Activated naive CD4-positive, alpha-beta T cell treated with anti-CD3 and anti-CD28 coated beads, Interleukin-2, amount 50 U/mL, for 72 hours (primary cell): Measurements from ENCODE around the gene CYTH3. TPM values are rescaled to one million over a fixed set of nuclear protein-coding genes. Genes with fewer than 3 reads are reported as not detected.
"Not testable (repeated sequence)": the region's sequence is repeated elsewhere in the genome, so short reads cannot be mapped to it uniquely, and the experiment has no call there.

Experiments
- ATAC-seq, 2 donors: fragments of 150-1000 bp; cut with Tn5 transposase; 2 replicates each; pipeline ENCODE4 v1.10.0; 2021; ENCODE audit warnings: mild to moderate bottlenecking in 2 of 2, moderate library complexity in 2 of 2
- DNase-seq, 2 donors: peaks; one replicate each; pipeline ENCODE4 v3.0.0; 2021 to 2022; ENCODE audit warnings: low spot score in 2 of 2
- H3K27ac Mint-ChIP-seq, 2 donors: one replicate each; pipeline ENCODE4 v1.8.0; 2022; ENCODE audit warnings: mild to moderate bottlenecking in 2 of 2, mixed read lengths in 2 of 2
- H3K36me3 Mint-ChIP-seq, 2 donors: one replicate each; pipeline ENCODE4 v1.8.0; 2022; ENCODE audit warnings: mixed read lengths in 2 of 2
- H3K9me3 Mint-ChIP-seq, 2 donors: one replicate each; pipeline ENCODE4 v1.8.0; 2022; ENCODE audit warnings: mixed read lengths in 2 of 2
- total RNA-seq, 2 donors: library from RNA; stranded (reverse); gene quantifications; one replicate each; pipeline ENCODE4 v1.2.3, GENCODE V29; 2022

Gene CYTH3
- total RNA-seq, 2 donors from 2014 or later = 1.2 to 2.4 TPM

DNA sequence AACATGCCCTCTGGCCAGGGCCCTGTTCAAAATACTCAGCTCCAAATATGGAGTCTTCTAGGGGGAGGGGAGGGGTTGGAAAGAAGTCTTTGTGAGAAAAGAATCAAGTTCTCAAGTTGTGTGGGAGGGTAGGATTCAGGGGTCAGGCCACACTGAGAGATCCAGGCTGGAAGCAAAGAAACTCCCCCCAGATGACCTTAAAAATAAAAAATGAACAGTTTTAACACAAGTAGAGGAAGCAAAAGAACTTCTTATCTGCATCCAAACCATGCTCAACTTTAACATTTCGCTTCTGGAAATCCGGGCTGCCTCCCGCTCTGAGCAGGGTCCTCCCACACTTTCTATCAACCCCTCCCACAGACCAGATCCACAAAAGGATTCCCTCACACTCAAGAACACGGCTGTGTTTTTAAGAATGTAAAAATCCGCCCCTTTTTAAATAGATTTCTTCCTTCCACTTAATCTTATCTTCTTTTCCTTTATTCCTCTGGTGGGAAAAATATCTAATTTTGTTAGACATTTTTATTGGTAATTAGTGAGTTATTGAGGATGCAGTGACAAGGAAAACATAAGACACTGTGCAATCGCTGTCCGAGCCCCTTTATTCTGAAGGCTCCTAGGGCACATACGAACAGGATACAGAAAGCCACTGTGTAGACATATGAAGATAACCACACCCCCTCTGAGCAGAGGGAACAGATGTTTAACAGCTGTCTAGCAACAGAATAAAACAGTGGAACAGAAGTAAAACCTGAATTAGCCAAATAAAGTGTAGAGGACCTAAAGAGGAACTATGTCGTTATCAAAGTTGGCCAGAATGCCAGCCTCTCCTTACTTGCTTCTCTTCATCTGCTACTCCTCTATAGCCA is 43.8 kb downstream of the CYTH3 start:
- Mint-ChIP-seq H3K36me3 (no peaks in the 10 kb centered on the region), H3K27ac (no peak overlapping the region), H3K9me3 (no peaks in the 10 kb centered on the region)
- ATAC-seq = peak in 1 of 2 donors; percentile 38
- DNase-seq = no peak

DNA sequence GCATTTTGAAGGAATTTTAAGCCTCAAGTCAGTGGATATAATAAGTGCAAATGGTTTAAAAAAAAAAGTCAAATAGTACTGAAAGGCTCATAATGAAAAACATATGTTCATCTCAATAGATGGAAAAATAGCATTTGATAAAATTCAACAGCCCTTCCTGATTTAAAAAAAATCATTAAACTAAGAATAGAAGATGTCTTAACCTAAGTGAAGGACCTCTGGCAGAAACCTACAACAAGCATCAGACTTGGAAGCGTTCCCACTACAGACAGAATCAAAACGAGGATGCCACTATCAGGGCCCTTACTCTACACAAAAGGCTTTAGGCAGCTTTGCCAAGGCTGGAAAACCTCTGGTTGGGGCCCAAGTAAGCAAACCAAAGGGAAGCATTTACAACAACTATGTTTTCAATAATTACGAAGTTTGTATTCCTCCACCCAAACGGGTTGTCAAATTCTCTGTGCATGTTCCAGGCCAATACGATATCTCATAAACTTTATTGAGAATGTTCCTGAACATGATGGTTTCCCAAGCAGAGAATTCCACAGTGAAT is 45.1 kb downstream of the CYTH3 start:
- Mint-ChIP-seq H3K27ac (no peak overlapping the region), H3K36me3 (no peaks in the 10 kb centered on the region), H3K9me3 (no peaks in the 10 kb centered on the region)
- ATAC-seq (no peak), DNase-seq (no peak)

DNA sequence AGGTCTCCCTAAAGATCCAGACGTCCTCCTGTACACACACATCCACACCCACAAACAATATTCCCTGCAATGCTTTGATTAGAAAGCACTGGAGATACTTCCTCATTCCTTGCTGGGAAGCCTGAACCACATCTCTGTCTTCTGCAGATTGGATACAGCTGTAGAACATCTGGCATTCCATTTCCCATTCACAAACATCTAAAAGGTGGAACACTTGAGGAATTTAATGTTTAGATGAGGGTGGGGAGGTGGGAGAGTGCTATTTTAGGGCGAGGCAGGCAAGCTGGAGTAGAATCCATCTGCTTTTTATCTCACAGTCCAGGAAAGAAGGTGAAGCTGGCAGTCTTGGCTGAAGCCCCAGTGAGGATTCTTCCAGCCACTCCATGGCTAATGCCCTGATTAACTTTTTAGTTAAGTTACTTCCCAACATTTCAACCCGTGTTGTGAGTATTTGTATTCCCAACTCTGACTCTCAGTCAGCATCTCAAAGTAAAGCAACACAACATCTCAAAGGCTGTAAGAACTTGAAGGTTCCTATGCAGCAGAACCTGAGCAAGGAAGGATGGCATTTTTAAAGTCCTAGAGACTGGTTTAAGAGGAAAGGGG is 46.1 kb downstream of the CYTH3 start:
- DNase-seq (no peak), ATAC-seq (no peak)
- no peaks in the 10 kb centered on the region for H3K9me3 Mint-ChIP-seq
- H3K27ac Mint-ChIP-seq = no peak overlapping the region
- H3K36me3 Mint-ChIP-seq = no peaks in the 10 kb centered on the region

DNA sequence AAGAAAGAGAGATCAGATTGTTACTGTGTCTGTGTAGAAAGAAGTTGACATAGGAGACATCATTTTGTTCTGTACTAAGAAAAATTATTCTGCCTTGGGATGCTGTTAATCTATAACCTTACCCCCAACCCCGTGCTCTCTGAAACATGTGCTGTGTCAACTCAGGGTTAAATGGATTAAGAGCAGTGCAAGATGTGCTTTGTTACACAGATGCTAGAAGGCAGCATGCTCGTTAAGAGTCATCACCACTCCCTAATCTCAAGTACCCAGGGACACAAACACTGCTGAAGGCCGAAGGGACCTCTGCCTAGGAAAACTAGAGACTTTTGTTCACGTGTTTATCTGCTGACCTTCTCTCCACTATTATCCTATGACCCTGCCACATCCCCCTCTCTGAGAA is 49.0 kb downstream of the CYTH3 start:
- not testable (repeated sequence) for H3K36me3 Mint-ChIP-seq

DNA sequence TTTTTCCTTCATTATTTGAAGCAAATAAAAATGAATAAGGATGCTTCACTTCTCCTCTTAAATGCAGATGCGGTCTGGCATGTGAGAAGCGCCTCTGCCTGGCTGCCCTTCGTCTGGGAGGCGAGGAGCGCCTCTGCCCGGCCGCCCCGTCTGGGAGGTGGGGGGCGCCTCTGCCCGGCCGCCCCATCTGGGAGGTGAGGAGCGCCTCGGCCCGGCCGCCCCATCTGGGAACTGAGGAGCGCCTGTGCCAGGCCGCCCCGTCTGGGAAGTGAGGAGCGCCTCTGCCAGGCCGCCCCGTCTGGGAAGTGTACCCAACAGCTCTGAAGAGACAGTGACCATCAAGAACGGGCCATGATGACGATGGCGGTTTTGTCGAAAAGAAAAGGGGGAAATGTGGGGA is 49.4 kb downstream of the CYTH3 start:
- not testable (repeated sequence) for ATAC-seq, H3K27ac Mint-ChIP-seq, H3K36me3 Mint-ChIP-seq, H3K9me3 Mint-ChIP-seq, DNase-seq

More for the DNA sequence above, 49.0 kb downstream of the CYTH3 start:
- not testable (repeated sequence) for H3K27ac Mint-ChIP-seq, ATAC-seq, DNase-seq, H3K9me3 Mint-ChIP-seq

DNA sequence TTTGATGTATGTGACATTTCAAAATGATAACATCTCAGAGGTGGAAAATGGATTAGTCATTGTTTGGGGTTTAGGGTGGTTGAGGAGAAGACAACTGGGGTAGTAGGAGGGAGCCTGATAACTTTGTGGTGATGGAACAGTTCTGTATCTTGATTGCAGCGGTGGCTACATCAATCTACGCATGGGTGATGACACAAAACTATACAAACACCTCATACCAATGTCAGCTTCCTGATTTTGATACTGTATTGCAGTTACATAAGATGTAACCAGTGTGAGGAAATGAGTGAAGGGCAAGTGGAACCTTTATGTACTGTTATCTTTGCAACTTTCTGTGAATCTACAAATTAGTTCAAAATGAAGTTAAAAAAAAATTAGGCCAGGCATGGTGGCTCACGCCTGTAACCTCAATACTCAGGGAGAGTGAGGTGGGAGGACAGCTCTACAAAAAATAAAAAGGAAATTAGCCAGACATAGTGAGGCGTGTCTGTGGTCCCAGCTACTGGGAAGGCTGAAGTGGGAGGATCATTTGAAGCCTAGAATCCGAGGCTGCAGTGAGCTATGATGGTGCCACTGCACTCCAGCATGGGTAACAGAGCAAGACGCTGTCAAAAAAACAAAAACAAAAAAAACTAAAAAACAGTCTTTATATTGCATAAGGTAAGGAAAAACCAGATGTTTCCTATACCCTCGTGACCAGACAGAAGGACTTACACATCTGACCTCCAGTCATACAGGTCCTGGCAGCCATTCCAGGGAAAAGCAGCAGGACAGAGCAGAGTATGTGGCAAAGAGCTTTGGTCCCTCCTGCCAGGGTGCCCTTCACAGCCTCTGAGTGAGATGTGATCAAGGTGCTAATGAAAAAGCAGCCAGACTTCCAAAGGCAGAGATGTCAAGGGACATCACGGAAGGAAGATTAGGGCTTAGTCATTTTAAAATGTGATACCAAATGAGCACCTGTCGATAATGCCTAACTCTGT is 50.8 kb downstream of the CYTH3 start:
- DNase-seq = peak in 1 of 2 donors; percentile 28
- H3K27ac Mint-ChIP-seq = peak overlapping the region; percentile 34 to 82

DNA sequence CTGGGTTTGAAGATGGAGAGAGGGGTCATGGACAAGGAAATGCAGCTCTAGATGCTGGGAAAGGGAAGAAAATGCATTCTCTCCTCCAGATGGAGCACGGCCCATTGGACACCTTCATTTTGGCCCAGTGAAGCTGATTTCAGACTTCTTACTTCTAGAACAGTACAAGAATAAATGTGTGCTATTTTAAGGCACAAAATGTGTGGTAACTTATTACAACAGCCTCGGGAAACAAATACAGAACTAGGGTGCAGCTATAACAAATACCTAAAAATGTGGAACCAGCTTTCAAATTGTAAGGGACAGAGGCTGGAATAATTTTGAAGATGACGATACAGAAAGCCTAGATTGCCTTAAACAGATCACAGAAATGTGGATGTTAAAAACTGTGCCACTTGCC is 54.1 kb downstream of the CYTH3 start:
- H3K36me3 Mint-ChIP-seq = no peaks in the 10 kb centered on the region
- DNase-seq (no peak), ATAC-seq (no peak)
- no peaks in the 10 kb centered on the region for H3K9me3 Mint-ChIP-seq
- H3K27ac Mint-ChIP-seq = no peak overlapping the region

More for the DNA sequence above, 50.8 kb downstream of the CYTH3 start:
- Mint-ChIP-seq H3K36me3 (no peaks in the 10 kb centered on the region), H3K9me3 (no peaks in the 10 kb centered on the region)
- ATAC-seq = peak; percentile 99 to 100

DNA sequence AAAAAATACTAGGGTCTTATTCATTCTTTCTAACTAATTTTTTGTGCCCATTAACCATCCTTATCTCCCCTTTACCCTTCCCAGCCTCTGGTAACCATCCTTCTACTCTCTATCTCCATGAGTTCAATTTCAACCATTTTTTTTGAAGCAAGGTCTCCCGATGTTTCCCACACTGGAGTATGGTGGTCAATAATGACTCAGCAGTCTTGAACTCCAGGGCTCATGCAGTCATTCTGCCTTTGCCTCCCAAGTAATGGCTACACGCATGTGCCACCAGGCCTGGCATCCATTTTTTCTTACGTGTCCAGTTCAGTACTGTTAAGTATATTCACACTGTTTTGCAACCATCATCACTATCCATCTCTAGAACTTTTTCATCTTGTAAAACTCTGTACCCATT is 60.4 kb downstream of the CYTH3 start:
- no peaks in the 10 kb centered on the region for H3K9me3 Mint-ChIP-seq
- no peak overlapping the region for H3K27ac Mint-ChIP-seq
- ATAC-seq (no peak), DNase-seq (no peak)
- H3K36me3 Mint-ChIP-seq = no peaks in the 10 kb centered on the region

DNA sequence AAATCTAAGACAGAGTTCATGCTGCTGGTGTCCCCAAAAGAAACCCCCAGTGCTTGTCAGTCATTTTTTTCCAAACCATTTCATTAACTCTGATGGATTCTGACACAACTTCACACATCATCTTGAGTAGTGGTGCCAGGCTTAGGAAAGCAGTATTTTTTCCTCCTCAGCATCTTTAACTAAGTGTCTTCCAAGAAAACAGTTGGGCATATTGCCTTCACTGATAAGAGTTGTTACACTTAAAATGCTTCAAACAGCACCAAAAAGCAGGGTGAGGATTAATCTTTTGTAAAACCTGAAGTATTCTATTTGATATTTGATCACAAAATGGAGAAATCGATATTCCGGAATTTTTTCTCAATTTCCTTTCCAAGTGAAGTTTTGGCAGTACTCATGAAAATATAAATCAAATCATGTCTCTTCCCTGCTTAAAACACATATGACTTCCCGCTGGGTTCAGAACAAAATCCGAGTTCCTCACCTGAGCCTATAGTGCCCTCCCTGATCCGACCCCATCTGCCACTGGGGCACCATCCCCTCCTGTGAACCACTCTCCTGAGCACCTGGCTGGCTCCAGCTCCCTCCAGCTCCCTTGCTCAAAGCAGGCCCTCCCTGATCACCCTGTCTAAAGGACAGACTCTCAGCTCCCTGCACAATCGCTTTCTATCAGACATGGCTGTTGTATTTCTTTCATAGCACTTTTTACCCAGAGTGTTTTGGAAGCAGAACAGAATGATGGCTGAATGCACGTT is 61.6 kb downstream of the CYTH3 start:
- DNase-seq = no peak
- H3K36me3 Mint-ChIP-seq = no peaks in the 10 kb centered on the region
- no peaks in the 10 kb centered on the region for H3K9me3 Mint-ChIP-seq
- no peak overlapping the region for H3K27ac Mint-ChIP-seq
- ATAC-seq = no peak

DNA sequence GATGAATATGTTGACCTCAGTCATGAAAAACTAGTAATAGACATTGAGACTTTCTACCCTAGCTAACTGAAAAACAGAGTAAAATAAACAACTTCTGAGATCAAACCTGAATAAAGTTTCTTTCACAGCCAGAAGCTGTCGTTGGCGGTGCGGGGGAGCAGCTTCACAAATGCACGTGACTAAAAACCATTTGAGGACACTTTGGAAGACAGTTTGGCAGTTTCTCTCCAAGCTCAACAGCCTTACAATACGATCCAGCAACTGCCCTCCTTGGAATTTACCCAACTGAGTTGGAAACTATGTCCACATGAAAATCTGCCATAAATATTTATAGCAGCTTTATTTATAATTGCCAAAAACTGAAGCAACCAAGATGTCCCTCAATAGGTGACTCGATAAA is 63.1 kb downstream of the CYTH3 start:
- H3K36me3 Mint-ChIP-seq = no peaks in the 10 kb centered on the region
- ATAC-seq (no peak), DNase-seq (no peak)
- H3K27ac Mint-ChIP-seq = no peak overlapping the region
- H3K9me3 Mint-ChIP-seq = no peaks in the 10 kb centered on the region

DNA sequence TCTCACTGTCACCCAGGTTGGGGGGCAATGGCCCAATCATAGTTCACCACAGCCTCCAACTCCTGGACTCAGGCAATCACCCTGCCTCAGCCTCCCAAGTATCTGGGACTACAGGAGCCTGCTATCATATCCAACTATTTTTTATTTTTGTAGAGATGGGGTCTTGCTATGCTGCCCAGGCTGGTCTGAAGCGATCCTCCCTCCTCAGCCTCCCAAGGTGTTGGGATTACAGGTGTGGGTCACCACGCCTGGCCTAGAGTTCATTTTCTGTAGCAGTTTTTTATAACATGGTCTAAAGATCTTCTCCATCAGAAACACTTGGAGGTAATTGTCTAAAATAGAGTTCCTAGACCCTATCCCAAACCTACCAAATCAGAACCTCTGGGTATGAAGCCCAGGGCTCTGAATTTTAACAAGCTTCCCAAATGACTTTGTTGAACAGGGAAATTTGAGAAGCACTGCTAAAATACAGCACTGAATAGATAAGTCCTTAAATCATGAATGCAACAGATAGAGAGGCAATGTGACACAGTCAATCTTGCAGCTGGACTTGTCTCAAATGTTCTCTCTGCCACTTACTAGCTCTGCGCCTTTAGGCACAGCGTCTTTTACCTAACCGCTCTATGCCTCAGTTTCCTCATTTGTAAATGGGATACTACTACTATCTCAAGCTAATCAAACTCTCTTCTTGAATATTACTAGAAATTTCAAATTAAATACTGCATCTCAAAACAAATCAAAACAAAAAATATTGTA is 63.7 kb downstream of the CYTH3 start:
- DNase-seq (no peak), ATAC-seq (no peak)
- Mint-ChIP-seq H3K9me3 (no peaks in the 10 kb centered on the region), H3K36me3 (no peaks in the 10 kb centered on the region), H3K27ac (no peak overlapping the region)

DNA sequence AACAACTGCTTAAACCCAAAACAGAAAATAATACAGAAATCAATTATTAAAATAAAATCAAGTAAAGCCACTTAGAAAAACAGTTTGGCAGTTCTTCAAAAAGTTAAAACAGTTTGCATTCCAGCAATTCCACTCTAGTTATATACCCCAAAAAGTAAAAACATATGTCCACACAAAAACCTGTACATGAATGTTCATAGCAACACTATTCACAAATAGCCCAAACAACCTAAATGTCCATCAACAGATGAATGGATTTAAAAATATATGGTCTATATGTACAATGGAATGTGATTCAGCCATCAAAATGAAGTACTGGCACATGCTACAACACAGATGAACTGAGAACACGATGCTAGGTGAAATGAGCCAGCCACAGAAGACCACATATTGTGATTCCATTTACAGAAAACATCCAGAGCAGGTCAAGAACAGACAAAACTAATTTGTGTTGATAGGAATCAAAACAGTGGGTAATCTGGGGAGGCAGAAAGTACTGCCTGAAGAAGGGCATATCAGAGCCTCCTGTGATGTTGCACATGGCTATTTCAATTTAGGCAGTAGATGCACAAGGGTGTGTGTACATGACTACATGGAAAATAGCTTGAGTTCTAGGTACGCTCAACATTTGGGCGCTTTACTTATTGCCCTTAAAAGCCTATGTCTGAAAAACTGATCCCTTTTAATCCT is 66.3 kb downstream of the CYTH3 start:
- no peaks in the 10 kb centered on the region for H3K9me3 Mint-ChIP-seq

DNA sequence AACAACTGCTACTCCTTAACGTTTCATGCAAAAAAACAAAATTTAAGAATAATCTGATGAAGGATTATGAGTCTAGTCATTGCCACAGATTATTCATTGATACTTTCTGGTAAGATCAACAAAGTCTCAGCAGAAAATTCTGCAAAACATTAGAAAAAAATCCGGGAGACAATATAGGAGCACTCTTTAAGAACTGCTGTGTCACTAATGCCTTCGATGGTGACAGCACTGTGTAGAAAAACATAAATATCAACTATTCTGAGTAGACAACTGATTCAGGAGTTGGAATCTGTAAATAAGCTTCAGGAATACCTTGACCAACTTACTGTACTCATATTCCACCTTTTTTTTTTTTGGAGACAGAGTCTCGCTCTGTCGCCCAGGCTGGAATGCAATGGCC is 69.0 kb downstream of the CYTH3 start:
- DNase-seq (no peak), ATAC-seq (no peak)
- no peaks in the 10 kb centered on the region for H3K9me3 Mint-ChIP-seq
- no peak overlapping the region for H3K27ac Mint-ChIP-seq
- no peaks in the 10 kb centered on the region for H3K36me3 Mint-ChIP-seq

More for the DNA sequence above, 66.3 kb downstream of the CYTH3 start:
- no peaks in the 10 kb centered on the region for H3K36me3 Mint-ChIP-seq
- DNase-seq (no peak), ATAC-seq (no peak)
- no peak overlapping the region for H3K27ac Mint-ChIP-seq

DNA sequence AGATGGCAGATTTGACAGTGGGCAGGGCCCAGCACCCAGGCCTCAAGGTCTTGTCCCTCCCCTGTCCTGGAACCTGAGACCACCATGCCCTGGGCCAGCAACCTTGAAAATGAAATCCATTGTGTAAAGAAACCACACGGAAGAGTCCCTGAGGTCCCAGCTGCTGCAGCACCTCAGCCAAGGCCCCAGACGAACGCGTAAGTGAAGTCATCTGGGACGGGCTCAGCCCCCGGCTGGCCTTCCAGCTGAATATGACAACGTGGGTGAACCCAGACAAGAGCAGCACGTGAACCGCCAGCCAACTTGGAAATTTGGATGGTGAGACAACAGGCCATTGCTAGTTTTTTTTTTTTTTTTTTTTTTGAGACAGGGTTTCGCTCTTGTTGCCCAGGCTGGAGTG is 70.3 kb downstream of the CYTH3 start:
- no peaks in the 10 kb centered on the region for H3K9me3 Mint-ChIP-seq
- no peak overlapping the region for H3K27ac Mint-ChIP-seq
- DNase-seq (no peak), ATAC-seq (no peak)
- H3K36me3 Mint-ChIP-seq = no peaks in the 10 kb centered on the region

DNA sequence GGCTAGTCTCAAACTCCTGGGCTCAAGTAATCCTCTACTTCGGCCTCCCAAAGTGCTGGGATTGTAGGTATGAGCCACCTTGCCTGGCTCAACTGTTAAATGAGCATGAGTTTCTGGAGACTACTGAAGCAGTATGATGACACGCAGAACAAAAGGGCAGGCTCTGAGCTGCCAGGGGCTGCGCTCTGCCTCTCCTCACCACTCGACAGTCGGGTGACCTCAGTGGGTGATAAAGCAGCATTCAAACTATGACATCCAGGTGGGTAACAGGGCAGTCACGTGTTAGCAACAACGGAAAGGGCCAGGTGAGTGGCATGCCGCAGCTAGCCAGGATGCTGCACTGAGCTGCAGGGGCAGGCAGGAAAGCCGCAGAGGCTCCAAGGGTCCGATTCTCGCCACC is 71.5 kb downstream of the CYTH3 start:
- H3K36me3 Mint-ChIP-seq = no peaks in the 10 kb centered on the region
- H3K27ac Mint-ChIP-seq = no peak overlapping the region
- DNase-seq = no peak
- H3K9me3 Mint-ChIP-seq = no peaks in the 10 kb centered on the region
- no peak for ATAC-seq
